Measurements from ENCODE around the gene ACOT7. TPM values are rescaled to one million over a fixed set of nuclear protein-coding genes. Genes with fewer than 3 reads are reported as not detected.

ACOT7 gene
- total RNA-seq, 1 donor from 2014 or later: 8.5 TPM

Small RNA genes lying within 50 kb of the gene (microRNA-seq; reads per million reads assigned to microRNA genes)
- gene MIR4252: not detected

Other genes starting within 250 kb of the ACOT7 start
- not detected for gene CHD5, start 213.4 kb downstream of the ACOT7 start, total RNA-seq
- 234 TPM for gene RPL22, start 194.2 kb downstream of the ACOT7 start, total RNA-seq
- gene RNF207, start 187.6 kb downstream of the ACOT7 start, total RNA-seq: 70.1 TPM
- 48.8 TPM for gene ICMT, start 157.8 kb downstream of the ACOT7 start, total RNA-seq
- gene HES3, start 149.6 kb downstream of the ACOT7 start, total RNA-seq: not detected
- gene GPR153, start 132.7 kb downstream of the ACOT7 start, total RNA-seq: 12.5 TPM
- gene HES2, start 26.2 kb upstream of the ACOT7 start, total RNA-seq: not detected
- 0.56 TPM for gene ESPN, start 31.0 kb upstream of the ACOT7 start, total RNA-seq
- gene TNFRSF25, start 72.4 kb upstream of the ACOT7 start, total RNA-seq: 13.7 TPM
- 16.8 TPM for gene PLEKHG5, start 97.9 kb upstream of the ACOT7 start, total RNA-seq
- 10.9 TPM for gene NOL9, start 160.7 kb upstream of the ACOT7 start, total RNA-seq
- not detected for gene TAS1R1, start 161.5 kb upstream of the ACOT7 start, total RNA-seq
- gene ZBTB48, start 186.2 kb upstream of the ACOT7 start, total RNA-seq: 11.7 TPM
- gene KLHL21, start 209.1 kb upstream of the ACOT7 start, total RNA-seq: 111 TPM
- 8.6 TPM for gene PHF13, start 220.0 kb upstream of the ACOT7 start, total RNA-seq
- 11.5 TPM for gene THAP3, start 231.1 kb upstream of the ACOT7 start, total RNA-seq

Measured in Right ventricle myocardium superior (tissue), 1 donor.